Fibroblast of gingiva (primary cell): Measurements from ENCODE around the gene ARHGEF33.
"Not testable (repeated sequence)": the region's sequence is repeated elsewhere in the genome, so short reads cannot be mapped to it uniquely, and the experiment has no call there.

Source experiments
- DNase-seq: peaks from one replicate; pipeline ENCODE4 v3.0.0-alpha.2; 2011; ENCODE audit warnings: low read depth

The ARHGEF33 gene

DNA sequence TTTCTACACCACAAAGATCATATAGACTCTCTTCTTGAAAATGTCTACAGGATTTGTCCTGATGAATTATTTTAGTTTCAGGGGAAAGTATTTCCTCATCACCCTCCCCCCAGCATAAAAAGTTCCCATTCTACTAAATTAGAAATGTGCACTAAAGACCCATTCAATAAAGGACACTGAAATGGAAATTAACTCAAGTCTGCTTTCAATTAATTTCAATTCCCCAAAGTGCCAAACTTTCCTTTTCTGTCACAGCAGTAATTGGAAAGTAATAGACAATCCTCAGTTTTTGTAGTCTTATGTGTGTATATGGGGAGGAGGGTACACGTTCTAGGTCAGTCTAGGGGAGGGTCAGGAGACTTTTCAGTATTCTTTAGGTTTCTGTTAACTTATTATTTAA, 21.5 kb downstream of the ARHGEF33 start:
- no peak for DNase-seq

DNA sequence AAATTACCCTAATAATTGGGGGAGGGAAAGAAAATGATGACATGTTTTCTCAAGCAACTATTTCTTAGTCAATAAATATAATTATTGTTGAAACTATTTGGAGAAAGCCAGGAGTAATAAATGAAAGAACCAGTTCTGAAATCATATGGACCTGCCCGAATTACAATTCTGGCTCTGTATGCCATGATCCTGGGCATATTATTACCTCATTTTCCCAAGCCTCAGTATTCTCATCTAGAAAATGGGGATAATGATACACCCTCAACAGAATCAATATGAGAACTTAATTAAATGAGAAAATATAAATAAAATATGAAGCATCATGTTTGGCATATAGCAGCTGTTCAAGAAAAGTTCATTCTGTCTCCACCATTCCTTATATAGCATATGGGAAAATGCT, 22.9 kb downstream of the ARHGEF33 start:
- DNase-seq = no peak

DNA sequence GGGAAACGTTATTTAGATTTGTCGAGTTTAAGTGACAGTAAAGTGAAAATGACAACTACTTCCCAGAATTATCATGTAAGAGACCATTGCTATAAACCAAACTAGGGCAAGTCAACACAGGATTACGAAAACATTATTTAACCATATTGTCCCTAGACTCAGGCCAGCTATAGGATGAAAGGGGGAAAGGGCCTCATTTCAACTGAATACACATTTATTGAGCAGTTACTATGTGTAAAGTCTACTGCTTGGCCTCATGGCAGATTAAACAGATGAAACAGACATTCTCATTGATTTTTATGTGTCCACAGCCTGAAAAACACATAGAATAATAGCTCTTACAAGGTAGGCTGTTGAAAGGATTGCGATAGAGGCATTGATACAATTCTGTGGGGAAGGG, 32.7 kb downstream of the ARHGEF33 start:
- DNase-seq = no peak

DNA sequence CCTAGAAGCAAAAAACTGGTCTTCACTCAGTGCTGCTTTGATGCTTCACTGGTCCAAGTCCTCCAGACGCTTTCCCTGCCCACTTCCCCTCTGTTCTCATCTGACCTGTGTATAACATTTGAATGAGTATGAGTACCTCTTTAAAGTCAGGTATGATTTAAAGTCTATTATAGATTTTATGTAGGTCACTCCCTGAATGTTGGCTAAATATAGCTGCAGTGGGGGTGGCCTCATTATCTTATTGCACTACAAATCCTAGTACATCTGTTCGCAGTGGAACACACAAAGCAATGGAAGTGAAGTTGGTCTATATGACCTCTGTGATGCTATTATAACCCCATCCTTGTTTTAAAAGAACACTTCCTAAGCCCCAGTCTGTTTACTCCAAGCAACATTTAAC, 33.2 kb downstream of the ARHGEF33 start:
- no peak for DNase-seq

DNA sequence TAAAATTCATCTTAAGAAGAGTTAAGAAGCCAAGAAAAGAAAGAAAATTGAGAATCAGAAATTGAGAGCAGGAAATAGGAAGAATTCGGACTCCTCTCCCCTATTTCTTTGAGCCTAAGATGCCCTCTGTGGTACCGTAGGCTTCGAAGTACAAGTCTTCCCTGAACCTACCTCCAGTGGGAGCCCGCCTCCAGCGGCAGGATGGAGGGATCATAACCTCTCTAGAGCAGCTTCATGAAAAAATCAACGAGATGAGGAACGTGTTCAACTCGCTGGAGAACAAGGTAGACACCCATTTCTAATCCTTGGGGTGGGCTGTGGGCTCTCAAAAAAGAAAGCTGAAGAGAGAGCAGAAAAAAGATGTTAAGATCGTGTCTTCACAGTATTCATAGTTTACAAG, 36.3 kb downstream of the ARHGEF33 start:
- no peak for DNase-seq

DNA sequence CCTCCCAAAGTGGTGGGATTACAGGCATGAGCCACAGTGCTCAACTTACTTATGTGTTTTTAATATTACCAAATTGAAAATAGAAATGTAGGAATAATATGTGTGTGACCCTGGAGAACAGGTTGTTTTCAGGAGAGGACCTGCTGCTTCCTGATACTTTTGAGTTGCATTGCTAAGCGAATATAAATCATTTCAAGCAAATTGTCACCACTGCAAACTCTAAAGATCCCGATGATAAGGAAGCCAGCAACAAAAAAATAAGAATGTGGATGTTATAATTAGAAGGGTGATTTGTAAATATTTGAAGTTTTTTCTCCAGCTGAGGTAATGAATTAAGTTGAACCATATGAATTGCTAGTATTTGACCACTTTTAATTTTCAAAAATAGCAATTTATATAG, 40.9 kb downstream of the ARHGEF33 start:
- no peak for DNase-seq

DNA sequence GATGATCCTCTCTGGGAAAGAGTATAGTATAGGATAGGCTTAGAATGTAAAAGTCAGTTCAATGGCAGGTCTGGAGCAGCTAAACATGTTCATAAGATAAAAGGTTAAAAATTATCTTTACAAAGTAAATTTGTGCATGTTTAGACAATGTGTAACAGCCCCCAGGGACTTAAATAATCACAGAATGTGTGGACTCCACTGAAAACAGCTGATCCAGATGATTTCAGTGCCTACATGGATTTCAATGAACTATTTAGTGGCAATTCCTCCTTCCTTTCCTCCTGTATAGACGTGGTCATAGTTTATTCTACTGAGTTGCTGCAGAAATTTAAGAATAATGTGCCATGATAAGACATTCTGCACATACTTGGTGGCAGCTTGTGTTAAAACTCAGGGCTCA, 42.9 kb downstream of the ARHGEF33 start:
- DNase-seq = no peak

DNA sequence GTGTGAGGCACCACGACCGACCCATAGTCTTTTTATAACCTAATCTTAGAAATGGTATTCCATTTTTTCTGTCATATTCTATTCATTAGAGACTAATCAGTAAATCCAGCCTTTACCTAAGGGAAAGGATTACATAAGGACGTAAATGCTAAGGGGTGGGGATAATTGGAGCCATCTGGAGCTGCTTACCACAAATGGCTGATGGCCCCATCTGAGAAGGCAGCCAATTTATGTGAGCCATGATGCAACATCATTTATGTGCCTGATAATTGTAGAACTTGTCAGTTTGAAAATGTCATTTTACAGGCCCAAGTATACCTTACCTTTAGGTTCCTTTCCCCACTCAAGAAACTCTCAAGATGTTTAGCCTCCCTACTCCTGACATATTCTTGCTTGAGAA, 44.0 kb downstream of the ARHGEF33 start:
- DNase-seq = peak; percentile 66

DNA sequence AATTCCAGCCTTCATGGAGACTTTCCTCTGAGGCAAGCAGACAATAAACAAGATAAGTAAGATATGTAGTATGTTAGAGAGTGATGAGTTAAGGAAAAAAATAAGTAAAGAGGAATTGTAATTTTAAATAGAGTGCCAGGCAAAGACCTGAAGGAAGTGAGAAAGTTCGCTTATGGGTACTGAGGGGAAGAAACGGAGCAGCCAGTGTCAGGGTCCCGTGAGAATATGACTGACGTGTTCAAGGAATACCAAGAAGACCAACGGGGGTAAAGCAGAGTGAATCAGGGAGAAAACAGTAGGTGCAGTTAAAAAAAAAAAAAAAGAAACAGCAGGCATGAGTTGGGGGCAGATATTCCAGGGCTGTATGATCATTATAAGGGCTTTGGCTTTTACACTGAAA, 45.1 kb downstream of the ARHGEF33 start:
- DNase-seq = no peak

DNA sequence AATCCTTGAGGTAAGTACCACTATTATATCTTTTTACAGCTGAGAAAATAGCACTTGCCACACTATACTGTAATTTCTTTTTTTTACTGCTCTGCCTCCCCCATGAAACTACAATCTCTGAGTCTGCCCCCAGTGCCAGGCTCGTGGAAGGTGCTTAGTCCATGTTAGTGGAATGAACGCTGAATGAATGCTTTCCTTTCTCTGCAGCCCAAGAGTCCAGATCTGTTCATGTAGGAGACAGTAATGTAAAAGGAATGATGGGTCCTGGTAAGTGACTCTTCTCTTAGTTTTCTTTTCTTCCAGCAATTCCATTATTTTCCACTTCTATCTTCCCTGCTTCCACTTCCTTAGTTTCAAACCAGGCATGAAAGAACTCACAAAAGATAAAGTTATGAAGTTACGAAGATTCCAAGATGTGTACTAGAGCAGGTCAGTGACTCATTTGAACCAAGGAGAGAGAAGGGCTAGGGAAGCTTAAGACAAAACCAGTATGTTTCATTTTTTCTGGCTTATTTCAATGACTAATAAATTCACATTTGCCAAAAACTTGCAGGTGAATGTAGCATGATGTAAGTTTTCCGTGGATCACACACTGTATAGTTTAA, 46.0 kb downstream of the ARHGEF33 start:
- no peak for DNase-seq

DNA sequence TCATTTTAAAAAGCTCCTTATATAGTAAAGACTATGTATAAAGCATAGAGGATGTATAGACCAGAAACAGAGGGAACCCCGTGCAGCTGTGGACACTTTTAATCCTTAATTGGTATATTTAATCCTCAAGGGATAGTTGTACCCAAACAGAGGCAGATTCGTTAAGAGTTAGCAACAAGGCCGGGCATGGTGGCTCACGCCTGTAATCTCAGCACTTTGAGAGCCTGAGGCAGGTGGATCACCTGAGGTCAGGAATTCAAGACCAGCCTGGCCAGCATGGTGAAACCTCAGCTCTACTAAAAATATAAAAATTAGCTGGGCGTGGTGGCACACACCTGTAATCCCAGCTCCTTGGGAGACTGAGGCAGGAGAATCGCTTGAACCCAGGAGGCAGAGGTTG, 46.8 kb downstream of the ARHGEF33 start:
- DNase-seq = not testable (repeated sequence)

DNA sequence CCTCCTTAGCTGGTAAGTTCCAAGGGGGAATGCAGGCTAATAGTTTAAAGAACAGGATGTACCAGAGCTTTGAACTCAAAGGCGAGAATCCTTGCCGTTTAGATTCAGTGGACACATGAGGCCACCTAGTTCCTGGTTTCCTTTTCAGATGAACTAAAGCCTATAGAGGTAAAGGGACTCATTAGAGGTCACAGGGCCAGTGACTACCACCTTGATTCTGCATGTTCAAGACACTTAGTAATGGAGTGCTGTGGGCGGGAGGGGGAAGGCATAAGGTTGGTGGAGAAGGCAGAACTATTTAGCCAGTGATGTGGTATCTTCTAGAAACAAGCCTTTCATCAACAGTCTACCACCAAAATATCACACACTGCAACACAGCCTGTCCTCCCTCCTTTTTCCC, 47.9 kb downstream of the ARHGEF33 start:
- no peak for DNase-seq

DNA sequence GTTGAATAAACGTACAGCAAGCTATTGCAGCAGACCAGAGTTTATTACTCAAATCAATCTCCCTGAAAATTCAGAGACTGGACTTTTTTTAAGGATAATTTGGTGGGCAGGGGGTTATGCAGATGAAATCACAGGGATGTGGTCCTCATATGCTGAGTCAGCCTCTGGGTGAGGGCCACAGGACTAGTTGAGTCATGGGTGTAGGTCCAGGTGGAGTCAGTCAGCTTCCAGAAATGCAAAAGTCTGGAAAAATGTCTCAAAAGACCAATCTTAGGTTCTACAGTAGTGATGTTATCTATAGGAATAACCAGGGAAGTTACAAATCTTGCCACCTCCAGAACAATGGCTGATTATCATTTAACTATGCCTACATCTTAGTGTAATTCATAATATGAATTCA, 51.1 kb downstream of the ARHGEF33 start:
- DNase-seq = no peak

DNA sequence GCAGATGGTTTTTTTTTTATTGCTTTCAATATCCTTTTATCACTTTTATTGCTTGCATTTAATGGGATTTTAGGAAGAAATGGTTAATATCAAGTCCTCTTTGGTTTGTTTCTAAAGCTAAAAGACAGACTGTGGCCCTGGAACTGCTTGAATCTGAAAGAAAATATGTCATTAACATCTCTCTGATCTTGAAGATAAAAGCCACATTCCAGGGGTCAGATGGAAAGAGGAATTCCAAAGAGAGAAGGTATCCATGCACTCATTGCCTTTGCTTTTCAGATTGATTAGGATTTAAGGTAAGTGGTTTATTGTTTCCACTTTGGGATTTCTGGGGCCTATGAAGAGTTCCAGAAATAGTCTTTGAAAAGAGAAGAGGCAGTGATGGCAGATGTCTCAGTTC, 54.1 kb downstream of the ARHGEF33 start:
- DNase-seq = no peak

DNA sequence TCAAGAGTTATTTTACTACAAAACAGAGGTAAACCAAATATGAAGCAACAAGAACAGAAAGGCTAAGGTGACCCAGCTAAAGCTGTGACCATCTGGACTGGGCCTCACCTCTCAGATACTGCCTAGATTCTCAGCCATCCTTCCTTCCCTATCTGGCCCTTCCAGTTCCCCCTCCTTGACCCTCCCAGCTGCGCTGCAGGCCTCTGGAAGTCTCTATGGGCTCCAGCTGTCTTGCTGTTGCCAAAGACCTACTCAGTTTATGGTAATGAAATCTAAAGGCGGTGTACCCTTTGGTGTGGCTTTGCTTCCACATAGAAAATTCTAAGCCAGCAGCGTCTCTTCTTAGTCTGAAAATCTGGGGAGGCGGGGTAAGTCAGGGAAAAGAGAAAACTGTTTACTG, 55.7 kb downstream of the ARHGEF33 start:
- DNase-seq = no peak

DNA sequence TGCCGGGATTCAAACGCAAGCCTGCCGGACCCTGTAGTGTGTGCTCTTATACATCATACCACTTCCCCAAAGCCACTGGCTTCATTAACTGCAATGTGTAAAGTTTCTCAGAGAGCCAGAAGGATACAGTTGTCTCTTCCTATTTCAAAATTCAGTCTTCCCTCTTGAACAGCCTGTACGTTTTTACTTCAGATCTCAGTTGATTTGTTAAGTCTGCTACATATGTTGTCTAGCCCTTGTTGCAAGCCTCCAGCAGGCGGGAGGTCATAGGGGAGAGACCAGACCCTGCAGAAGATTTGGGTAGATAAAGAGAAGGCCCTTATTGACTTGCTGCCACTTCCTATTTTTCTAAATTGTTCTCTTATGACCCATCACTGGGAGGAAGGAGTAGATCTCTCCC, 56.2 kb downstream of the ARHGEF33 start:
- no peak for DNase-seq

DNA sequence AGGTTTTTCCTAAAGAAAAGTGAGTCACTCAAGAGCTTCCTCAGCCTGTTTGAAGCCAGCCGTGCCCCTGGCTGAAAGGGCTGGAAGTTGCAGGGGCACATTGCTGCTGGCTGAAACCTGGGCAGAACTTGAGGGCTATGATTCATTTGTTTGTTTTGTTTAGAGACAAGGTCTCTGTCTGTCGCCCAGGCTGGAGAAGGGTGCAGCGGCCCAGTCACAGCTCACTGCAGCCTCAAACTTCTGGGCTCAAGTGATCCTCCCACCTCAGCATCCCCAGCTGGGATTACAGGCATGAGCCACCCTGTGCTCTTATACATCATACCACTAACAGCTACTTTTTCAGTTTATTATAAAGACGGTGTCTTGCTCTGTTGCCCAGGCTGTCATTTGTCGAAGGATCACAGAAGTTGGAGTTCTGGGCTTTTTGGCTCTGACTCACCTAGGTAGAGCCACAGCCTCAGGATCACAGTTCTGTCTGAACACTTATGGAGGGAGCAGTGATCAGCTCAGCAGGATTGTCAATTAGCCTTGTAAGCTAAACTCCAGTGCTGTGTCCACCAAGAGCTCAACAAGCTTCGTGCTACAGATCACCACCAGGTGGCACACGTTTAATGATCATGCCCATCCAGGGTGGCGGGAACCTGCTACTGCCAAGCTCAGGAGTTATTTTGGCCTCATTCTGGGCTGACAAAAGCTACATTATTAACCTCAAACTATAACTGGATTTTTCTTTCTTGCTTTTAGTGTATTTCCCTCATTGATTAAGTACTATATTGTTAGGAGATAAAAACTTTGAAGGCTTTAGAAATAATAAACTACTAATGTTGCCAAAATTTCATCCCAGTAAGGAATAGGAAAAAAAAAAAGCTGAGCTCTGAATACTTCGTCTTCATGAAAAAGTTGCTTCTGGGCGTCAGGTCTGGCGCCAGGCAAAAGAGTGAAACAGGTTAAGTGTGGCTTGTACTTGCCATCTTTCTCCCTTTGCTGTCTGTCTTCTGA, 57.9 kb downstream of the ARHGEF33 start:
- peak; percentile 71 for DNase-seq

DNA sequence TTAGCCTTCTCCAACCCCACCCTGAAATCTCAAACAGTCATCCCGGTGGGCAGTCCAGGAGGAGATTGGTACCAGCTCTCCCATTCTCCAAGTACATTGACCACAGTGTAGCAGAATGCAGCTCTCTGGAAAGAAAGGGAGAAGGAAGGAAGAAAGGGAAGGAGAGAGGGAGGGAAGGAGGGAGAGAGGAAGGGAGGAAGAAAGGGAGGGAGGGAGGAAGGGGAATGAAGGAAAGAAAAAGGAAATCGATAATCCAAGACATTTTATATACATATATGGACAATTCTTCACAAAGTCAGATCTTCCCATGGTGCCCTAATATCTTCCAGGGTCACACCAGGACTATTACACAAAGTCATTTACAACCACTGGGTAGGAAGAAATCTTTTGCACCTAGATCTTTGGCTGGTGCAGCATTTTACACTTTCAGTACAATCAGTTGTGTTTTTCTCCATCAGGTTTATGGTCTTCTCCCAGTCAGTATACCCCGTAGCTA, 58.8 kb downstream of the ARHGEF33 start:
- no peak for DNase-seq

DNA sequence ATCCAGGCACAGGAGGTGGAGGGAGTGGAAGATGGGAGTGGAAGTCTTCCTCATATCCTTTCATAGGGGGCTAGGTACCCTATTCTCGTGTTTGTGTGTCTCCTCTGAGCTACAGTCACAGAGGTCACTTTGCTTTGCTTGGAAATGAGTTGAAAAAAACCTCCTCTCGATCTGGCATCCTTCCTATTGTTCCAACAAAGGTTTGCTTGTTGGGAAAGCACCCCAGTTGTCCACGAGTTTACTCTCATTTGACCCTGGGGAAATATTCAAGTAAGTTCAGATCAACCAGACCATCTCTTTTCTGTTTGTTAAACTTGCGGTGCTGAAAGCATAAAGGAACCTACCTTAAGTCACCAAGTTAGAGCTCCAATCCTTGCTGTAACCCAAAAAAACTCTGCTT, 59.3 kb downstream of the ARHGEF33 start:
- DNase-seq = no peak

DNA sequence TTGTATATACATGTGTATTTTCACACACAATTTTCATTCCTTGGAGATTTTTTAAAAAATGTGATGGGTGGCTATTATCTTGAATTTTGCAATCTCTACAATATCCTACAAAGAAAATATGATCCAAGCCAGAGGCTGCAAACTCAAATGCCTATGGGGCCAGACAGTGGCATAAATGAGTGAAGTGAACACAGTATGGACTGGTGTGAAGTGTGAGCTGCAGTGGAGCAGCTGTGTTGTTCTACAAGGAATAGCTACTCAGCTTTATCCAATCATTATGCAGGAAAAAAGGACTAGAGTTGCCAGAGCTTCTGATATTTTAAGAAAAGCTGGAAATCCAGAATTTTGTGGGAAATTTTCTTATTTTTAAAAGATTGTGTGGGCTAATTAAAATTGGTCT, 62.1 kb downstream of the ARHGEF33 start:
- DNase-seq = no peak

DNA sequence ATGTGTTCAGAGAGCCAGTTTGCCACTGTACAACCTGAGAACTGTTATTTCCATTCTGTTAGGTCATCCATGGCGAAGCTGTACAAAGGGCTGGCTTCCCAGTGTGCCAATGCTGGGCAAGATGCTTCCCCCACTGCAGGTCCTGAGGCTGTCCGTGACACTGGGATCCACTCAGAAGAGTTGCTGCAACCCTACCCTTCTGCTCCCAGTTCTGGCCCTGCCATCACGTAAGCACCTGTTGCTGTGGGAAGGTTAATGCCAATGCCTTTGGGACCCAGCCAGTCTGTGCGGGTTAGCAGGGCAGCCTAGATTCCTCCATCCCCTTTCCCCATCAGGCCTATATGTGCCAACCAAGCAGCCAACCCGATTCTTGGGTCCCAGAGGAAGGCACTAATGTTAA, 68.3 kb downstream of the ARHGEF33 start:
- no peak for DNase-seq

DNA sequence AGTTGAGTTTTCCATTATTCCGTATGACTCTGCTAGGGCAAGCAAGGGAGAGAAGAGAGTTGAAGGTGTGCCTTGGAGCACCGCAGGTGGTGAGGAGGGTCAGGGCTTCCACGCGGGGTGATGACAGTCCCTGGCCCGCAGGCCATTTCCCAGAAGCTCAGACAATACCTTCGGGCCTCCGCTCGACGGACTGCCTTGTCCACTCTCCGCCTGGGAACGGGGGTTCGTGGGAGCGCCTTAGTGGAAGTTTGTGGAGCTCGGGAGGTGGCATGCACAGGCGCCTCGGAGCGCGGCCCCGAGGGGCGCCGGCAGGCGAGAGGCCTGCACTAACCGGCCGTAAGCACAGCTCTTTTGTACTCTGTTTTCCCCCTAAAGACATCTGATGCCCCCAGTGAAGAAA, 69.8 kb downstream of the ARHGEF33 start:
- no peak for DNase-seq

DNA sequence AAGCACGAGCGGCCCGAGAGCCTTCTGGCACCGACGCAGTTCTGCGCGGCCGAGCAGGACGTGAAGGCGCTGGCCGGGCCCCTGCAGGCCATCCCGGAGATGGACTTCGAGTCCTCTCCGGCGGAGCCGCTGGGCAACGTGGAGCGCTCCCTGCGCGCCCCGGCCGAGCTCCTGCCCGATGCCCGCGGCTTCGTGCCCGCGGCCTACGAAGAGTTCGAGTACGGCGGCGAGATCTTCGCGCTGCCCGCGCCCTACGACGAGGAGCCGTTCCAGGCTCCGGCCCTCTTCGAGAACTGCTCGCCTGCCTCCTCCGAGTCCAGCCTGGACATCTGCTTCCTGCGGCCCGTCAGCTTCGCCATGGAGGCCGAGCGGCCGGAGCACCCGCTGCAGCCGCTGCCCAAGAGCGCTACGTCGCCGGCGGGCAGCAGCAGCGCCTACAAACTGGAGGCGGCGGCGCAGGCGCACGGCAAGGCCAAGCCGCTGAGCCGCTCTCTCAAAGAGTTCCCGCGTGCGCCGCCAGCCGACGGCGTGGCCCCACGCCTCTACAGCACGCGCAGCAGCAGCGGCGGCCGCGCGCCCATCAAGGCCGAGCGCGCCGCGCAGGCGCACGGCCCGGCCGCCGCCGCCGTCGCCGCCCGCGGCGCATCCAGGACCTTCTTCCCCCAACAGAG, 70.4 kb downstream of the ARHGEF33 start:
- DNase-seq = peak; percentile 82
